GM18873 (cell line): ENCODE results near the gene HNRNPUL1.
A peak's percentile ranks its signal among the peaks of the same experiment; 100 is the strongest.

Experiments used
- ATAC-seq: cut with Tn5 transposase; IDR thresholded peaks from one replicate; pipeline ENCODE4 v1.9.1; 2021; ENCODE audit warnings: mild to moderate bottlenecking, moderate library complexity, moderate number of reproducible peaks; ENCODE audit not compliant: unreplicated experiment, low FRiP score

Gene HNRNPUL1

GRCh38 chr19:41233748-41234240, 30.4 kb upstream of the HNRNPUL1 start:
- no peak for ATAC-seq

DNA sequence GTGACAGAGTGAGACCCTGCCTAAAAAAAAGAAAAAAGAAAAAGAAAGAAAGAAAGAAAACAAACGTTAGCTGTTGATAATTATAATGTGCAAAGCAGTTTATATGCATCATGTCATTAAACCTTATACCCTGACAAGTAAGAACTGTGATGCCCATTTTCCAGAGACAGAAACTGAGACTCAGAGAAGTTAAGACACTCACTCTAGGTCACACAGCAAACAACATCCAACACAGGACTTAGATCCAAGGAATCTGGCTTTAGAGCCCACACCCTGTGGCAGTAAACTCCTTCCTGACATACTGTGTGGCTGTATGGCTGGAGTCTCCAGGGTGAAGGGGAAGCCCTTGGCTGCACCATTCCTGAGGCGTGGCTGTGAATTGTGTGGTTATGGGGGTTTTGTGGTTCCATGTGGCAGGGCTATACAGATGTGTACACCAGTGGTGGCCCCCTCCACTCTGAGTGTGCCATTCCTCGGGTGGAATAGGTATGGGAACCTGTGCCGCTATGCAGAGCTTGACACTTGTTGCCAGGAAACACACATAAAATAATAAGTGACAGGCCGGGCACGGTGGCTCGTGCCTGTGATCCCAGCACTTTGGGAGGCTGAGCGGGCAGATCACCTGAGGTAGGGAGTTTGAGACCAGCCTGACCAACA, 29.5 kb upstream of the HNRNPUL1 start:
- ATAC-seq, result no peak

- ATAC-seq, result no peak
Measured at GRCh38 chr19:41235480-41235879, 28.7 kb upstream of the HNRNPUL1 start.

DNA sequence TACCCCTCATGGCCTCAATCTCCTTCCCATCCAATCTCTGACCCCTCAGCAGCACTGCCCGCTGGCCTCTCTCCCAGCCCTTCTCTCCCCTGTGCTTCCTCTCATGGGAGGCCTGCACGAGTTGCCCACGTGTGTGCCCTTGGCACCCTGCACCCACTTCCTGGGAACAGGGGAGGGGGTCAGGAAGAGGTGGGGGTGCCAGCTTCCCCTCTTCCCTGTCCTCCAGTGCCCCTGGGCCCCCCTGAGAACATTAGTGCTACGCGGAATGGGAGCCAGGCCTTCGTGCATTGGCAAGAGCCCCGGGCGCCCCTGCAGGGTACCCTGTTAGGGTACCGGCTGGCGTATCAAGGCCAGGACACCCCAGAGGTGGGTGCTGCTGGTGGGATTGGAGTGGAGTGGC, 25.9 kb upstream of the HNRNPUL1 start:
- no peak for ATAC-seq

- no peak for ATAC-seq
Measured at GRCh38 chr19:41239363-41239762, 24.8 kb upstream of the HNRNPUL1 start.

- no peak for ATAC-seq
Measured at GRCh38 chr19:41239961-41240574, 24.1 kb upstream of the HNRNPUL1 start.

GRCh38 chr19:41241859-41242258, 22.3 kb upstream of the HNRNPUL1 start:
- no peak for ATAC-seq

GRCh38 chr19:41244117-41244516, 20.1 kb upstream of the HNRNPUL1 start:
- ATAC-seq, result no peak

GRCh38 chr19:41245843-41246242, 18.3 kb upstream of the HNRNPUL1 start:
- ATAC-seq, result no peak

GRCh38 chr19:41248895-41249294, 15.3 kb upstream of the HNRNPUL1 start:
- no peak for ATAC-seq

GRCh38 chr19:41249707-41250423, 14.3 kb upstream of the HNRNPUL1 start:
- no peak for ATAC-seq

- no peak for ATAC-seq
Measured at GRCh38 chr19:41253660-41254059, 10.5 kb upstream of the HNRNPUL1 start.

GRCh38 chr19:41255171-41255570, 9.0 kb upstream of the HNRNPUL1 start:
- ATAC-seq, result no peak

GRCh38 chr19:41261474-41262190, 2.5 kb upstream of the HNRNPUL1 start:
- no peak for ATAC-seq

DNA sequence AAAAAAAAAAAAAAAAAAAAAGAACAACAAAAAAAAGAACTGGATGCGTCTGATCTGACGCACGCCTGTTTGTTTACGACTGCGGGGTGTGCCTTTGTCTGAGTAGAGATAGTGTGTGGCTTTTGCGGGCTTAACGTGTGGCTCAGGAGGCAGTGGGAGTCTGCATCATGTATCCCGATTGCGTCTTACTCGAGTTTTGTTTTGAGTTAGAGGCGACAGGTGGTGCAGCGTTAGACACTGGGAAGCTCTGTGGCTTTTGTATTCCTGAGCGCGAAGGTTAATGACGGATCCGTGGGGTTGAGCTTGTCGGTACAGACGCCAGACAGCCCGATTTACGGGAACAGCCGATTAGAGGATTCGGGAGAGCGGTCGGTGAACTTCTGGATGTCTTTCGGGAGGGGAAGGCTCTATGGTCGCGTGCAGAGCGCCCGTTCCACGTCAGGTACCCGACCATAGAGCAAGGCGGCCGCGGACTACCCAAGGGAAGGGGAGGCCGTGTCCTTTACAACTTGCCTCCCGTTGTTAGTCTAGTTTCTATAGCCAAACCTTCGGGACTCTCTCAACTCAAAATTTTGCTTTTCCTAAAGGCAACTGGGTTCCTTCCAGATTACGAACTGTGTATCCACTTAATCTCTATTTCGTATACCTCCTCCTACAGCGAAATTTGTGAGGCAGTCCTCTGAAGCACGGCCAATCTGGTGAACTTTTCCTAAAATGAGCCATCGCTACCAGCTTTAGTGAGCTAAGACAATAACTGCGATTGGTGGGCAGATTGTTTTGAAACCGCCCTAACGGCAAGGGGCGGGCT, 926 bp upstream of the HNRNPUL1 start:
- ATAC-seq, result peak; percentile 1

DNA sequence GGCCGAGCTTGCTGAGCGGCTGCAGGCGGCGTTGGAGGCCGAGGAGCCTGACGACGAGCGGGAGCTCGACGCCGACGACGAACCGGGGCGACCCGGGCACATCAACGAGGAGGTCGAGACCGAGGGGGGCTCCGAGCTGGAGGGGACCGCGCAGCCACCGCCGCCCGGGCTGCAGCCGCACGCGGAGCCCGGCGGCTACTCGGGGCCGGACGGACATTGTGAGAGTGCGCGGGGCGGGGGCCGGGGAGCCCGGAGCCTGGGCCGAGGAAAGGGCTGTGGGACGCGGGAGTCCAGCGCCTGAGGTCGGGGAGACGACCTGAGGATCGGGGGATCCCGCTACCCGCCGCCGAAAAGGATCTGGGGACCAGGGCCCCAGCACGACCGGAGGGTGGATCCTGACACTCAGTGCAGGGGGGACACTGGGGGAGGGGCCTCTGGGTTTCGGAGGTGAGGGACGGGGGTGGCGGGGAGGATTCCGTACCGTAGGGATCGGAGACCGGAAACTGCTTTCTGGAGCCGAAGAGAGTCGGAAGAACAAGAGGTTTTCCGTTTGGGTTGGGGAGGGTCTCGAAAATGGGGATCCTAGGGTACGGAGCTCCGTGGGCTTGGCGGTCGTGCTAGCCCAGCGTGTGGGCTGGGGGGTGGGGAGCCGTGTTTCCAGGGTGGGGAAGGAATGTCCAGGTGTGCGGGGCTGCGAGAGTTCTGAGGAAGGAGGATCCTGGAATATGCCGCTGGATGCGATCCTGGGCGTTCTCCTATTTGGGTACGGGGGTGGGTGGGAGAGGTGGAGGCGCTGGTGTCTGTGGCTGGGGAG, 616 bp downstream of the HNRNPUL1 start:
- no peak for ATAC-seq

DNA sequence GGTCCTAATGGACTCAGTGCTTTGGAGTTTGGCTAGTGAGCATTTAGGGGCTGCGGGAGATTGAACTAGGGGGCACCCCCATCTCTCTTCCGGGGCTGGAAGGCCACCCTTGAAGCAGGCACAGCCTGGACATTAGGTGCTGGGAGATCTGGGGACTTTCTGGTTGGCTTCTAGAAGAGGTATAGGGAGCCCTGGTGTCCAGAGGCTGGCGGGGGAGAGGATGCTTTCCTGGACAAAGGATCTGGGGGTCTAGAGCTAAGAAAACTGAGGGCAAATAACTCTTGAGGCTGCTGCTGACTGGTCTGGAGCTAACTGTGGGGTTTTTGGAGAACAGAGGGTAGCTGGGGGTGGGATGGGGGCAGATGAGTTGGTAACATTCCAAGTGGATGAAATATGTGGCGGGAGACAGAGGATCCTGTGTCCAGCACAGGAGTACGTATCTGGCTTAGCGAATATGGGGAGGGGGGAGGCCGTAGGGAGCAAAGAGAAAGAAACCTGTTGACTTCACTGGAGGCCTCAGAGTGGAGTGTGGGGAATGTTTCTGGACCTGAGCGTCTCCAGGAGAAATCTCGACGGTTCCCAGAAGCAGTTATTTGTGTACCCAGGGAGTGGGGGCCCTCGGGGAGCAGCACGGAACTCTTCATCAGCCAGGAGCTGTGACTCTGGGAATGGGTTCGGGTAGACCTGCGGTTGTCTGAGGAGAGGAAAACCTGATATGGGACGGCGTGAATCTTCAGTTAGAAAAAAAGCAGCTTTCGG, 1.4 kb downstream of the HNRNPUL1 start:
- ATAC-seq, result no peak

DNA sequence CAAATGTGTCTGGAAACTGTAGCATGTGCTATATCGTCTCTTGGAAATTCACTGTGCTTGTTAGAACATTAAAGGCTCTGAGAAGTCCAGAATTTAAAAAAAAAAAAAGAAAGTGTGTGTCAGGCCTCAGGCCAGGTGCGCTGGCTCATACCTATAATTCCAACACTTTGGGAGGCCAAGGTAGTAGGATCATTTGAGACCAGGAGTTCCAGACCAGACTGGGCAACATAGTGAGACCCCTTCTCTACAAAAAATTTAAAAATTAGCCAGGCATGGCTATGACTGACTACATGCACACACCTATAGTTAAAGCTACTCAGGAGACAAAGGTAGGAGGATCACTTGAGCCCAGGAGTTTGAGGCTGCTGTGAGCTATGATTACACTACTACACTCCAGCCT, 4.9 kb downstream of the HNRNPUL1 start:
- no peak for ATAC-seq

DNA sequence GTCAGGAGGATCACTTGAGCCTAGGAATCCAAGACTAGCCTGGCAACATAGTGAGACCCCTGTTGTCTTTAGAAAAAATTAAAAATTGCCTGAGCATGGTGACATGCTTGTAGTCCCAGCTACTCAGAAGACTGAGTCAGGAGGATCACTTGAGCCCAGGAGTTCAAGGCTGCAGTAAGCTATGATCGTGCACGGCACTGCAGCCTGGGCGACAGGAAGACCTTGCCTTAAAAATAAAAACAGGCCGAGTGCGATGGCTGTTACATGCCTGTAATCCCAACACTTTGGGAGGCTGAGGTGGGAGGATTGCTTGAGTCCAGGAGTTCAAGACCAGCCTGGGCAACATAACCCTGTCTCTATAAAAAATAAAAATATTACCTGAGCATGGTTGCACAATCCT, 5.4 kb downstream of the HNRNPUL1 start:
- ATAC-seq, result no peak
